Uterus (tissue), 2 donors: ENCODE results near the gene ALOX12B.

Experiments
- POLR2A ChIP-seq, 2 donors: fragments of 450-650 bp; IDR thresholded peaks; one replicate each; pipeline ENCODE4 v1.6.1; 2016; ENCODE audit warnings: antibody characterized with exemption in 2 of 2, mild to moderate bottlenecking in 1 of 2, moderate library complexity in 1 of 2
- TF ChIP-seq, protein P1 (sequence below), 4 experiments: fragments of 200-600 bp in 2 of 4; fragments of 450-650 bp in 2 of 4; sonication (generic) in 2 of 4; IDR thresholded peaks; one replicate each; pipeline ENCODE4 v1.5.1; 2016 to 2019; ENCODE audit warnings: antibody characterized with exemption in 4 of 4, mild to moderate bottlenecking in 2 of 4, moderate library complexity in 1 of 4

DNA sequence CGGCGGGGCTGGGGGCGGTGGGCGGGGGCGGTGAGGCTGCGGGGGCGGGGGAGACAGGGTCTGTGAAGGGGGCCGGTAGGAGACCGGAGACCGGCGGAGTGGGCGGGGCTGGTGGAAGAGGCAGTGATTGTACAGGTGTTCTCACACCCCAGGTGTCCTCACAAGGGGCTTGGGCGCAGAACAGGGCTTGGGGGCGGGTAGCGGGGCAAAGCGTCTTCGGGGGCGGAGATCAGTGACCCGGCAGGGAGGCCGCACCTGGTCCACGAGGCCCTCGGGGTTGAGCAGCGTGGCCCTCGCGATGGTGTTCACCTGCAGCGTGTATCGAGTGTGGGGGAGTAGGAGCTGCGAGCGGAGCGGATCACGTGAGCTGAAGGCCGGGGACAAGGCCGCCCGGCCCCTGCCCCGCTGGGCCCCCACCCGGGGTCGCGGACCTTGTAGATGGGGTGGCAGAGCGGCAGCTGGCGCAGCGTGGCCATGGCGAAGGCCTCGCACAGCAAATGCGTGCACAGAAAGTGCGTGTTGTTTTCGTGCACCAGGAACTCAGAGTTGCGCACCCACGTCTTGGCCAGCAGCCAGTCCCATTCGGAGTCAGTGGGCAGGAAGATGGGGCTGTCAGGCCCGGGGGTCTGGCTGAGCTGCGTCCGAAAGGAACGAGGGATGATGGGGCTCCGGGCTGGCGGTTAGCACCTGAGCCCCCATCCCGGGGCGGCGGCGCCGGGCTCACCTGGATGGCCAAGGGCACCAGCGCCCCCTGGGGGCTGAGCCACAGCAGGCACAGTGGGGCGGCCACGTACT is 22.3 kb upstream of the ALOX12B start:
- TF ChIP-seq, protein P1, sequence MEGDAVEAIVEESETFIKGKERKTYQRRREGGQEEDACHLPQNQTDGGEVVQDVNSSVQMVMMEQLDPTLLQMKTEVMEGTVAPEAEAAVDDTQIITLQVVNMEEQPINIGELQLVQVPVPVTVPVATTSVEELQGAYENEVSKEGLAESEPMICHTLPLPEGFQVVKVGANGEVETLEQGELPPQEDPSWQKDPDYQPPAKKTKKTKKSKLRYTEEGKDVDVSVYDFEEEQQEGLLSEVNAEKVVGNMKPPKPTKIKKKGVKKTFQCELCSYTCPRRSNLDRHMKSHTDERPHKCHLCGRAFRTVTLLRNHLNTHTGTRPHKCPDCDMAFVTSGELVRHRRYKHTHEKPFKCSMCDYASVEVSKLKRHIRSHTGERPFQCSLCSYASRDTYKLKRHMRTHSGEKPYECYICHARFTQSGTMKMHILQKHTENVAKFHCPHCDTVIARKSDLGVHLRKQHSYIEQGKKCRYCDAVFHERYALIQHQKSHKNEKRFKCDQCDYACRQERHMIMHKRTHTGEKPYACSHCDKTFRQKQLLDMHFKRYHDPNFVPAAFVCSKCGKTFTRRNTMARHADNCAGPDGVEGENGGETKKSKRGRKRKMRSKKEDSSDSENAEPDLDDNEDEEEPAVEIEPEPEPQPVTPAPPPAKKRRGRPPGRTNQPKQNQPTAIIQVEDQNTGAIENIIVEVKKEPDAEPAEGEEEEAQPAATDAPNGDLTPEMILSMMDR (IDR thresholded peaks at IDR 0.05), result peak; percentile 60 to 75 (median 67)
- no peak for TF ChIP-seq POLR2A (IDR thresholded peaks at IDR 0.05)
